SK-N-SH (cell line): Measurements from ENCODE around the gene COL23A1. TPM values are rescaled to one million over a fixed set of nuclear protein-coding genes. Genes with fewer than 3 reads are reported as not detected.

Experiments
- CTCF ChIA-PET: fragments of 300-600, 350-600 bp; formaldehyde crosslinking; extraction: SDS; loops from one replicate; lab custom pipeline; 2021; lab: Yijun Ruan, JAX
- POLR2A ChIA-PET: fragments of 350-600 bp; sonication (Branson Sonifier 250); formaldehyde crosslinking; extraction: SDS; loops from one replicate; lab custom pipeline; 2020; ENCODE audit warnings: antibody characterized with exemption, inconsistent platforms; lab: Yijun Ruan, JAX
- DNase-seq: peaks from one replicate; pipeline ENCODE4 v3.0.0; 2012
- H2AFZ ChIP-seq: fragments of 200-600 bp; sonication (generic); 2 replicates; pipeline ENCODE4 v1.8.1; 2016; ENCODE audit warnings: antibody characterized with exemption, mild to moderate bottlenecking, low read depth
- H3F3A ChIP-seq: fragments of 200-600 bp; sonication (generic); replicated peaks from 2 replicates; pipeline ENCODE3; 2016; ENCODE audit warnings: antibody characterized with exemption, mild to moderate bottlenecking; ENCODE audit not compliant: insufficient read depth
- H3K27ac ChIP-seq, 2 experiments: fragments of 200-500 bp in 1 of 2; fragments of 200-600 bp in 1 of 2; sonication (Bioruptor generic) in 1 of 2; sonication (generic), shearing (Covaris generic) in 1 of 2; 2 replicates each; pipeline versions ENCODE4 v1.5.1 to v1.6.1; 2014 to 2016; ENCODE audit warnings: low read depth in 2 of 2, inconsistent platforms in 1 of 2, low read length in 1 of 2, mild to moderate bottlenecking in 1 of 2, mixed read lengths in 1 of 2
- H3K27me3 ChIP-seq: fragments of 200-600 bp; sonication (generic), shearing (Covaris generic); 2 replicates; pipeline ENCODE4 v1.6.1; 2016; ENCODE audit warnings: mixed run types; ENCODE audit not compliant: insufficient read depth
- H3K36me3 ChIP-seq, 2 experiments: fragments of 200-500 bp in 1 of 2; fragments of 200-600 bp in 1 of 2; sonication (Bioruptor generic) in 1 of 2; sonication (generic) in 1 of 2; replicated peaks in 1 of 2; 2 replicates each; pipeline versions ENCODE3 to v1.5.1; 2014 to 2016; ENCODE audit warnings: low read length in 1 of 2, mild to moderate bottlenecking in 1 of 2; ENCODE audit not compliant: insufficient read depth in 2 of 2, control insufficient read depth in 1 of 2
- H3K4me1 ChIP-seq, 2 experiments: fragments of 200-500 bp in 1 of 2; fragments of 200-600 bp in 1 of 2; sonication (Bioruptor generic) in 1 of 2; sonication (generic), shearing (Covaris generic) in 1 of 2; 2 replicates each; pipeline versions ENCODE4 v1.5.1 to v1.6.1; 2014 to 2016; ENCODE audit warnings: low read depth in 1 of 2, low read length in 1 of 2, mixed run types in 1 of 2; ENCODE audit not compliant: insufficient read depth in 2 of 2, control insufficient read depth in 1 of 2
- H3K4me2 ChIP-seq: fragments of 200-600 bp; sonication (generic), shearing (Covaris generic); 2 replicates; pipeline ENCODE4 v1.6.1; 2017; ENCODE audit warnings: mixed run types
- H3K4me3 ChIP-seq, 2 experiments: fragments of 200-500 bp in 1 of 2; fragments of 200-600 bp in 1 of 2; sonication (Bioruptor generic) in 1 of 2; sonication (generic), shearing (Covaris generic) in 1 of 2; 2 replicates each; pipeline versions ENCODE4 v1.5.1 to v1.8.1; 2014 to 2016; ENCODE audit warnings: low read depth in 2 of 2, inconsistent platforms in 1 of 2, low read length in 1 of 2, mild to moderate bottlenecking in 1 of 2, mixed read lengths in 1 of 2, moderate library complexity in 1 of 2
- H3K79me2 ChIP-seq: fragments of 200-600 bp; sonication (generic); 2 replicates; pipeline ENCODE4 v1.8.1; 2017; ENCODE audit warnings: mild to moderate bottlenecking; ENCODE audit not compliant: insufficient read depth
- H3K9ac ChIP-seq: fragments of 200-600 bp; sonication (generic); 2 replicates; pipeline ENCODE4 v1.6.1; 2017; ENCODE audit warnings: mixed run types
- H3K9me2 ChIP-seq: fragments of 200-600 bp; sonication (generic); 2 replicates; pipeline ENCODE4 v1.6.1; 2017; ENCODE audit warnings: mixed run types
- H3K9me3 ChIP-seq: fragments of 200-600 bp; sonication (generic); 2 replicates; pipeline ENCODE4 v1.6.1; 2017; ENCODE audit warnings: mixed run types, mild to moderate bottlenecking, moderate library complexity
- H4K20me1 ChIP-seq: fragments of 200-600 bp; sonication (generic); 2 replicates; pipeline ENCODE4 v1.6.1; 2017; ENCODE audit warnings: mild to moderate bottlenecking, mixed run types; ENCODE audit not compliant: insufficient read depth
- CHD2 ChIP-seq: fragments of 150-350 bp; IDR thresholded peaks from 2 replicates; pipeline ENCODE4 v1.6.1; 2018; ENCODE audit warnings: low read length; ENCODE audit not compliant: partially characterized antibody
- CTCF ChIP-seq: fragments of 200-600 bp; sonication (generic); IDR thresholded peaks from 2 replicates; pipeline ENCODE4 v1.6.1; 2017; ENCODE audit warnings: antibody characterized with exemption, mild to moderate bottlenecking, moderate library complexity
- GABPA ChIP-seq: IDR thresholded peaks from 2 replicates; pipeline ENCODE4 v1.4.0; 2012; ENCODE audit warnings: low read depth, mild to moderate bottlenecking
- MAX ChIP-seq: IDR thresholded peaks from 2 replicates; pipeline ENCODE4 v1.4.0; 2012; ENCODE audit warnings: low read depth
- MEF2A ChIP-seq: IDR thresholded peaks from 2 replicates; pipeline ENCODE4 v1.4.0; 2012; ENCODE audit warnings: low read depth, borderline replicate concordance
- MXI1 ChIP-seq: IDR thresholded peaks from 2 replicates; pipeline ENCODE4 v1.6.1; 2012; ENCODE audit warnings: mild to moderate bottlenecking, low read depth, low read length, improper control_type of control experiment
- POLR2AphosphoS5 ChIP-seq: IDR thresholded peaks from 2 replicates; pipeline ENCODE4 v1.6.1; 2012; ENCODE audit warnings: low read depth, low read length
- RAD21 ChIP-seq: IDR thresholded peaks from 2 replicates; pipeline ENCODE4 v1.6.1; 2012; ENCODE audit warnings: mild to moderate bottlenecking, low read length
- RCOR1 ChIP-seq: fragments of 150-350 bp; IDR thresholded peaks from 2 replicates; pipeline ENCODE4 v1.6.1; 2017; ENCODE audit warnings: antibody characterized with exemption, low read length
- REST ChIP-seq: IDR thresholded peaks from 2 replicates; pipeline ENCODE4 v1.6.1; 2012; ENCODE audit warnings: mild to moderate bottlenecking, low read depth, low read length, moderate library complexity
- SMC3 ChIP-seq: IDR thresholded peaks from 2 replicates; pipeline ENCODE4 v1.6.1; 2012; ENCODE audit warnings: low read depth, low read length, improper control_type of control experiment
- USF2 ChIP-seq: fragments of 150-350 bp; IDR thresholded peaks from 2 replicates; pipeline ENCODE4 v1.6.1; 2017; ENCODE audit warnings: antibody characterized with exemption, low read length, low read depth, borderline replicate concordance
- ZBTB33 ChIP-seq: IDR thresholded peaks from 2 replicates; pipeline ENCODE4 v1.4.0; 2012; ENCODE audit warnings: low read depth, borderline replicate concordance
- WGBS: methylation state at CpG from one replicate; pipeline ENCODE4 v1.1.6; 2017; ENCODE audit warnings: low lambda C conversion rate; 5-methylcytosine and 5-hydroxymethylcytosine counted together
- polyA plus RNA-seq, 3 experiments: library from polyadenylated mRNA; depleted of rRNA; stranded (reverse); fragments of >200 nt; gene quantifications; 2 replicates each; pipeline ENCODE4 v1.2.3, GENCODE V29; 2012

COL23A1 gene
- polyA plus RNA-seq, 1 of the 3 experiments (the other 2 are of a cell fraction): 0.10 TPM

- CTCF ChIA-PET: interaction anchor here (0.6 to 6.7 kb wide), 40 partner anchors 9 to 226 kb away, joined by 3 to 38 read pairs (median 4); partner anchors contain the start of gene COL23A1
- Histone ChIP-seq H3K9me3 (no peaks in the 10 kb centered on the region), H3K4me2 (no peak overlapping the region), H3K9me2 (no peaks in the 10 kb centered on the region), H3K27me3 (no peaks in the 10 kb centered on the region), H4K20me1 (no peaks in the 10 kb centered on the region), H3K9ac (no peak overlapping the region), H3K27ac (peak overlapping the region in 1 of 2 experiments; percentile 82; a peak in 2 of 4 replicates), H2AFZ (no peak overlapping the region), H3F3A (no peaks in the 10 kb centered on the region), H3K4me1 (peaks cover 0 to 32% of the 10 kb centered on the region in 2 experiments; a peak in 1 of 4 replicates), H3K79me2 (no peaks in the 10 kb centered on the region), H3K36me3 (no peaks in the 10 kb centered on the region), H3K4me3 (no peak overlapping the region)
- TF ChIP-seq MAX (no peak), SMC3 (peak; percentile 40; the same call in 1 of the 2 replicates), RAD21 (peak; percentile 70), CTCF (peak; percentile 35; the same call in 1 of the 2 replicates), CHD2 (peak; percentile 38)
- peak; percentile 81 for DNase-seq
- POLR2A ChIA-PET: interaction anchor here (2.2 kb wide), 1 partner anchor 12 kb away, joined by 7 read pairs; no protein-coding TSS in a partner anchor
- WGBS: 16% methylated on average over 7 of the region's 12 CpGs
Observed at GRCh38 chr5:178461004-178461730, 129.0 kb downstream of the COL23A1 start.

- no peaks in the 10 kb centered on the region for H3K9me3 ChIP-seq
- no peaks in the 10 kb centered on the region for H3K36me3 ChIP-seq
- H3K4me1 ChIP-seq: peaks cover 0 to 27% of the 10 kb centered on the region in 2 experiments; a peak in 1 of 4 replicates
- no peak overlapping the region for H3K4me2 ChIP-seq
- H3F3A ChIP-seq: no peaks in the 10 kb centered on the region
- H3K9me2 ChIP-seq: no peaks in the 10 kb centered on the region
- H3K27me3 ChIP-seq: no peaks in the 10 kb centered on the region
- ChIA-PET POLR2A (interaction anchor here (2.2 kb wide), 1 partner anchor 11 kb away, joined by 7 read pairs; no protein-coding TSS in a partner anchor), CTCF (interaction anchor here (0.8 to 6.7 kb wide), 33 partner anchors 9 to 226 kb away, joined by 3 to 38 read pairs (median 6); partner anchors contain the start of gene COL23A1)
- H3K4me3 ChIP-seq: no peak overlapping the region
- no peak overlapping the region for H3K9ac ChIP-seq
- 27% methylated on average over 5 of the region's 5 CpGs for WGBS
- DNase-seq: no peak
- H3K27ac ChIP-seq: peak overlapping the region in 1 of 2 experiments; percentile 82; a peak in 2 of 4 replicates
- no peaks in the 10 kb centered on the region for H3K79me2 ChIP-seq
- H4K20me1 ChIP-seq: no peaks in the 10 kb centered on the region
- H2AFZ ChIP-seq: no peak overlapping the region
- TF ChIP-seq MEF2A (no peak), CTCF (no peak), USF2 (no peak), REST (no peak), POLR2AphosphoS5 (no peak), GABPA (no peak), SMC3 (no peak), RCOR1 (no peak), MXI1 (no peak), ZBTB33 (no peak)
Observed at GRCh38 chr5:178460598-178460997, 129.6 kb downstream of the COL23A1 start.
